Dendritic cell treated with granulocyte-macrophage colony-stimulating factor and Interleukin-4, amounts not matched to agents 40 ng/mL and 50 ng/mL, for 4 days (primary cell): Measurements from ENCODE around the gene SEMA3F.
"Not testable (repeated sequence)": the region's sequence is repeated elsewhere in the genome, so short reads cannot be mapped to it uniquely, and the experiment has no call there.

Experiments used
- H3K27ac Mint-ChIP-seq: one replicate; pipeline ENCODE4 v1.8.0; 2022; ENCODE audit warnings: mild to moderate bottlenecking, mixed read lengths
- H3K27me3 Mint-ChIP-seq: one replicate; pipeline ENCODE4 v1.8.0; 2022; ENCODE audit warnings: mild to moderate bottlenecking, mixed read lengths
- H3K36me3 Mint-ChIP-seq: one replicate; pipeline ENCODE4 v1.8.0; 2022; ENCODE audit warnings: low read depth, mixed read lengths
- H3K4me1 Mint-ChIP-seq: one replicate; pipeline ENCODE4 v1.8.0; 2022; ENCODE audit warnings: low read depth, mixed read lengths
- H3K4me3 Mint-ChIP-seq: one replicate; pipeline ENCODE4 v1.8.0; 2022; ENCODE audit warnings: mild to moderate bottlenecking, moderate library complexity, mixed read lengths
- H3K9me3 Mint-ChIP-seq: one replicate; pipeline ENCODE4 v1.8.0; 2022; ENCODE audit warnings: mixed read lengths
- intact Hi-C: fragments of 100-400 bp; cut with micrococcal nuclease; formaldehyde crosslinking; loops from one replicate; pipeline ENCODE4 v1.15.0; 2022

Gene SEMA3F

DNA sequence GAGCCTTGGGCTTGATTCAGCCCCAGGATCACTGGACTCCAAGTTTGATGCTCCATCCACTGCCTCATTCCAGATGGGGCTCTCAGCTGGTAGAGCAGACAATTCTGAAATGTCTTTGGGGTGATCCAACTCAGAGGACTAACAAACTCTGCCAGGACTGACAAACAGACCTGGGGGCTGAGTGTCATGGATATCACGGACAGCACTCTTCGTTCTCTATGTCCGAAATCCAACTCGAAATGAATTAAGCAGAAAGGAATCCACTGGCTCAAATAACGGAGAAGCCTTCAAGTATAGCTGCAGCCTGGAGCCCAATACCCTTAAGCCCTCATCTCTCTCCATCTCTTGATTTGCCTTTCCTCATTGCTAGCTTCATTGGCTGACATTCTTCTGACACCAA, 64.2 kb downstream of the SEMA3F start:
- intact Hi-C loops: no loop called here
- H3K4me3 Mint-ChIP-seq: no peak overlapping the region
- H3K9me3 Mint-ChIP-seq: no peaks in the 10 kb centered on the region
- no peak overlapping the region for H3K27ac Mint-ChIP-seq
- H3K27me3 Mint-ChIP-seq: peaks cover 13% of the 10 kb centered on the region
- H3K36me3 Mint-ChIP-seq: no peaks in the 10 kb centered on the region
- peaks cover 4% of the 10 kb centered on the region for H3K4me1 Mint-ChIP-seq

DNA sequence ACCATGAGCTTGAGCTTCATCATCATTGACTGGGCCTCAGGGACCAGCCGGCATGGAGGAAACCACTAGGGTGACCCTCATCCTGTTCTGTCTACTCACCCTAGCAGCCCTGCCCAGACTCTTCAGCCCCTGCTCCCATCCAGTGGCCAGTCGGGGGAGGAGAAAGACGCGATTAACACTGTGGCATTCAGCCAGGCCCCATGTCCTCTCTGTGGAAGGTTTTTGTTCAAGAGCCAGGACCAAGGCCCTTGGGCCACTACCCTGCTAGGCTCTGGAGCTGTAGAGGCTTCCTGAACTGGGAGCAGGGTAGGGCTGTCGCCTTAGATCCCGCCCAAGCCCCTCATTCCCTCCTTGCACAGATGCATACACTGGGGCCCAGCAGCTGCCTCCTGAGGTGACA, 65.0 kb downstream of the SEMA3F start:
- no peaks in the 10 kb centered on the region for H3K36me3 Mint-ChIP-seq
- no peak overlapping the region for H3K4me3 Mint-ChIP-seq
- intact Hi-C loops: no loop called here
- H3K4me1 Mint-ChIP-seq: peaks cover 4% of the 10 kb centered on the region
- H3K27ac Mint-ChIP-seq: no peak overlapping the region
- no peaks in the 10 kb centered on the region for H3K9me3 Mint-ChIP-seq
- peaks cover 21% of the 10 kb centered on the region for H3K27me3 Mint-ChIP-seq

DNA sequence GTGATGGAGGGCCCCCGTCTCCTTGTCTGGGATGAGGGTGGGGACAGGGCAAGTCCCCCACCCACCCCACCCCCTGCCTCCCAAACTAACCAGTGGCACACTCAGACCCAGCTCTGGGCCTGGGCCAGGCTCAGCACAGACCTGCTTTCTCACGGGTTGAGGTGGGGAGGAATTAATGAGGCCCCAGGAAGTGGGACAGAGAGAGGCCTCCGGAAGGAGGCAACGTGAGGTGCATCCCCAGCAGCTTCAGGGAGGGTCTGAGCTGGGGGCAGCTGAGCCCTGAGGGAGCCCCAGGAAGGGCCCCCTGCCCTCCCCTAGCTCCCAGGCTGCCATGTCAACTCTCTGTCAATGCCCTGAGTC, 65.9 kb downstream of the SEMA3F start:
- no peak overlapping the region for H3K4me3 Mint-ChIP-seq
- no peak overlapping the region for H3K27ac Mint-ChIP-seq
- H3K4me1 Mint-ChIP-seq: peaks cover 7% of the 10 kb centered on the region
- H3K36me3 Mint-ChIP-seq: no peaks in the 10 kb centered on the region
- no peaks in the 10 kb centered on the region for H3K9me3 Mint-ChIP-seq
- intact Hi-C loops: no loop called here
- peaks cover 27% of the 10 kb centered on the region for H3K27me3 Mint-ChIP-seq

DNA sequence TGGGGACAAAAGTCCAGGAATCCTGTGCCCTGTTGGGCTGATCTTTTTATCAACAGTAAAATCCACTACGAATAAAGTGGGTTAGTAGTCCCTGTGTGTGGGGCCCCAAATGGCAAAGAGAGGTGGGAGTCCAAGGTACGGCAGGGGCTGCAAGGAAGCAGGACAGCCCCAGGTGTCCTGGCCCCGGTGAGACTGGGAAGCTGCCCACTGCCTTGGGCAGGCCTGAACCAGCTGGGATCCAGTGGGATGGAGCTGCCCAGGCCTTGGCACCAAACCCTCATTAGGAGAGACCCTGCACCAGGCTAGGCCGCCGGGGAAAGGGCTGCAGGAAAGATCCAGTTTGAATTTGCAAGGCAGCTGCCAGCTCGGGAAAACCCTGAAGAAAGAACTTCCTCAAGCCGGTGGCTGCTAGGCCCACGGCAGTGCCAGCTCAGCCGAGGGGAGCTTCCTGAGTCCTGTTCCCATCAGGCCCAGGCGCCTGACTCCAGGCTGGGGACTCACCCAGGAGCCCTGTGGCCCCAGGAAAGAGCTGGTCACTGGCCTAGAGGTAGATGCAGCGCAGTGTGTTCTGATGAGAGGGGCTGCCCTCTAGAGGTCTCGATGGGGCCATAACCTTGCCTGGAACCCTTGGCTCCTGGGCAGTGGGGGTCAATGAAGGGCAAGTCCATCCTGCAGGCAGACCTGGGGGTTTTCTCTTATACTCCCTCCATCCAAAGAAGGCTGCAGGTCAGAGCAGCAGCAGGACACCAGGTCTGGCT, 66.5 kb downstream of the SEMA3F start:
- Mint-ChIP-seq H3K4me1 (peaks cover 12% of the 10 kb centered on the region), H3K4me3 (no peak overlapping the region), H3K36me3 (no peaks in the 10 kb centered on the region), H3K27me3 (peaks cover 29% of the 10 kb centered on the region), H3K27ac (no peak overlapping the region), H3K9me3 (no peaks in the 10 kb centered on the region)
- intact Hi-C loops: no loop called here

DNA sequence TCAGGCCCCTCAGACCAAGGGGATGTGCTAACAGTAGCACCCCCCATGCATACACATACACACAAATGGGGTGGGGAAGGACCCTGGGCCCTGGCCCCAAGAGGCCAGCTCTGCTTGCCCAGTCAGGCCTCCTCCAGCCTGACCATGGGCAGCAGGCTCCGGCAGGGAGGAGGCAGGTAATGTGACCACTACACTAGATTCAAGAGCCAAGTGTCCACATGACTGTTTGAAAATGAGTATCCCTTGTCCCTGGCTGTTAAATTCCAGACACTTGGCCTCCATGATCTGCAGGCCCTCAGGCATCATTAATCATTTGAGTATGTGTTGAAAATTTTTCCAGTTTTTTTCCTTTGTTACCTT, 67.0 kb downstream of the SEMA3F start:
- Mint-ChIP-seq H3K4me3 (no peak overlapping the region), H3K27me3 (peaks cover 26% of the 10 kb centered on the region), H3K4me1 (peaks cover 18% of the 10 kb centered on the region), H3K27ac (no peak overlapping the region), H3K9me3 (no peaks in the 10 kb centered on the region), H3K36me3 (no peaks in the 10 kb centered on the region)
- intact Hi-C loops: no loop called here

DNA sequence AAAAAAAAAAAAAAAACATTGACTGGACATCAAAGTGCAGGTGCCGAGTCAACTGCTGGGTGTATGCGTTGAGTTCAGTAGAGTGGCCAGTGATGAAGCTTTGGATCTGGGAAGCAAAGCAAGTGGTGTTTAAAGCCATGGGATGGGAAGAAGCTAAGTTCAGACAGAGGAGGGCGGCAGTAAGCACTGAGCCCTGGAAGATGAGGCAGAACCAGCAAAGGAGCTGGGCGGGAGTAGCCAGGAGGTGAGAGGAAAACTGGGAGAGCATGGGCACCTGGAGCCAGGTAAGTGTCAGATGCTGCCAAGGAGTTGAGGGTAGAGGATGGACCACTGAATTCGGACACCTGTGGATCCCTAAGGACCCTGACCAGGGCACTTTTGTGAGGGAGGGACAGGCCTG, 69.5 kb downstream of the SEMA3F start:
- H3K9me3 Mint-ChIP-seq: no peaks in the 10 kb centered on the region
- intact Hi-C loops: no loop called here
- peaks cover 43% of the 10 kb centered on the region for H3K4me1 Mint-ChIP-seq
- no peak overlapping the region for H3K27ac Mint-ChIP-seq
- H3K36me3 Mint-ChIP-seq: no peaks in the 10 kb centered on the region
- no peak overlapping the region for H3K4me3 Mint-ChIP-seq
- peaks cover 22% of the 10 kb centered on the region for H3K27me3 Mint-ChIP-seq

DNA sequence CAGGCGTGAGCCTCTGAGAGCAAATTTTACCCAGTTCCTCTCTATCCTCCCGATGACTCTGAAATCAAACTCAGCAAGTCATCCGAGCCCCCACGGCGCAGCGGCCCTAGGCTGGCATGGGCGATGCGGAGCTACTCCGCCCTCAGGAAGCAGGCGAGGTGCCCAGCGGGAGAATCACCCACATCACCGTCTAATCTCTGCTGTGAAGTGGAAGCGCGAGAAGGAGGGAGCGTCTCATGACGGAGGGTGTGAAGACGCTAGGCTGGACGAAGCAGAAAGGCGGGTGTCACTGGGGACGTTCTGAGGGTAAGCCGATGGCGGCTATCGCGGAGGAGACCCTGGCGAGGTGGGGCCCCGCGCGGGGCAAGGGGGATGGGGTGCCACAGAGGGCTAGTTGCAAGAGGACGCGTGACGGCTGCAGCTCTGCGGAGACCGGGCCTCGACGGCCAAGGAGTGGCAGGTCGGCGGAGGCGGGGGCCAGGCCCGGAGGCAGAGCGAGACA, 71.8 kb downstream of the SEMA3F start:
- peaks cover 61% of the 10 kb centered on the region for H3K4me1 Mint-ChIP-seq
- intact Hi-C loops: loop anchor here (1.0 kb wide), 4 partner anchors 19 to 106 kb away; no protein-coding TSS in a partner anchor
- no peaks in the 10 kb centered on the region for H3K9me3 Mint-ChIP-seq

DNA sequence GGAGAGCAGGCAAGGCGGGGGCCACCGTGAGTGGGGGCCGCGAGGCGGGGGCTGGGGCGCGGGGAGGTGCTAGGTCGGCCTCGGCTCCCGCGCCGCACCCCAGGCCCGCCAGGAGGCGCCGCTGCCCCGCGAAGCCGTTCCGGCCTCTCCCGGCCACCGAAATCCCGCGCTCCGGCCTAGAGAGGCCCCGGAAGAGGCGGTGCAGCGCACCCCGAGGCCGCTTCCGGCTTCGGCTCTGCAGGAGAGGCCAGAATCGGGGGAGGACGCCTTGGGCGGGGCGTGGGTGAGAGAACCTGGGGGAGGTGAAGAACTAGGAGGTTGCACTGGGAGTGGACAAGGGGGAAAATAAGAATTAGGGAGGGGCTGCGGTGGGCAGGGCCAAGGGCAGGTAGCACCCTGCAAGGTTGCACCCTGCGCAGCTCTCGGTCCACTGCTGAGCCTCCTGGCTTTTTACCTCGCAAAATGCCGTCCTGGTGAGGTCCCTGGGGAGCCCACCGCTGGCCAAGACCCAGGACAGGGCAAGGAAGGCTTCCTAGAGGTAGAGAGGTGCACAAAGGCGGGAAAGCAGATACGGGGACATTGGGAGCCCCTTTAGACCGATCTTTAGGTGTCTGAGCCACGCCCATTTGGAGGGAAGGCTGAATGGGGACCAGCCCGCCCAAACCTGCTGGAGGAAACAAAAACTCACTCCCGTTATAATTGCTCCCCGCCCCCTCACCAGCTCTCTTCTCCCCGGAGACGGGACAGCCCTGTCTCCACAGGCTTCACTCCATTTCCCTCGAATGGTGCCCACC, 72.5 kb downstream of the SEMA3F start:
- H3K4me1 Mint-ChIP-seq: peaks cover 64% of the 10 kb centered on the region
- H3K27ac Mint-ChIP-seq: peak overlapping the region; percentile 92
- no peaks in the 10 kb centered on the region for H3K9me3 Mint-ChIP-seq
- H3K27me3 Mint-ChIP-seq: peaks cover 22% of the 10 kb centered on the region
- peak overlapping the region; percentile 82 for H3K4me3 Mint-ChIP-seq
- intact Hi-C loops: loop anchor here (1.0 kb wide), 2 partner anchors 19 to 46 kb away; no protein-coding TSS in a partner anchor
- no peaks in the 10 kb centered on the region for H3K36me3 Mint-ChIP-seq

More for the DNA sequence above, 71.8 kb downstream of the SEMA3F start:
- Mint-ChIP-seq H3K27ac (peak overlapping the region; percentile 92), H3K27me3 (peaks cover 22% of the 10 kb centered on the region), H3K4me3 (peak overlapping the region; percentile 82), H3K36me3 (no peaks in the 10 kb centered on the region)

DNA sequence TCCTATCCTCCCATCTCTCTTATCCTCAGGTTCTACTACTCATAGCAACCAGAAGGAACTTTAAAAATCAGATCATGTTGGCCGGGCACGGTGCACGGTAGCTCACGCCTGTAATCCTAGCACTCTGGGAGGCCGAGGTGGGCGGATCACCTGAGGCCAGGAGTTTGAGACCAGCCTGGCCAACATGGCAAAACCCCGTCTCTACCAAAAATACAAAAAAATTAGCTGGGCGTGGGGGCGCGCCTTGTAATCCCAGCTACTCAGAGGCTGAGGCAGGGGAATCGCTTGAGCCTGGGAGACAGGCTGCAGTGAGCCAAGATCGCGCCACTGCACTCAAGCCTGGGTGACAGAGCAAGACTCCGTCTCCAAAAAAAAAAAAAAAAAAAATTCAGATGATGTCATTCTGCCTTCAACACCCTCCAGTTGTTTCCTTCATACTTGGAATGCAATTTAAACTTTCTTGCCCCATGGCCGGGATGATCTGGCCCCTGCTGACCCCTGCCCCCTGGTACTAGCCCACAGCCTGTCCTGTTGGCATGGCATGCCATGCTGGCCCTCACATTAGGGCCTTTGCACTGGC, 73.2 kb downstream of the SEMA3F start:
- Mint-ChIP-seq H3K4me3 (peak overlapping the region; percentile 82), H3K27me3 (peaks cover 22% of the 10 kb centered on the region)

DNA sequence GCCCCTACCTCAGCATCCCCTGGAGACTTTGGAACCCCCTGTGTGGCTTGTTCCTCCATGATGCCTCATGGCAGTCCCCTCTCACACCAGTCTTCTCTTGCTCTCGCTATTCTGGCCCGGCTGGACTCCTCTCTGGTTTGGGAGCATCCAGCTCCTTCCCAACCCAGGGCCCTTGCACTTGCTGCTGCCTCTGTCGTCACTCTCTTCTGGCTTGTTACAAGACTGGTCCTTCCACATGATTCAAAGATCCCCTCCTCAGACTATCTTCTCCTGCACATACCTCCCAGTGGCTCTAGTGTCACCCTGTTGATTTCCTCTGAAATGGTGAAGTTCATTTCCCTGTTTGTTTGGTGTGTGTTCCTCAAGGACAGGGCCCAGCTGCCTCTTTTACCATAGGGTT, 74.4 kb downstream of the SEMA3F start:
- Mint-ChIP-seq H3K27me3 (peaks cover 15% of the 10 kb centered on the region), H3K36me3 (no peaks in the 10 kb centered on the region), H3K9me3 (no peaks in the 10 kb centered on the region), H3K27ac (peak overlapping the region; percentile 92), H3K4me3 (no peak overlapping the region), H3K4me1 (peaks cover 82% of the 10 kb centered on the region)
- intact Hi-C loops: no loop called here

More for the DNA sequence above, 73.2 kb downstream of the SEMA3F start:
- Mint-ChIP-seq H3K4me1 (peaks cover 71% of the 10 kb centered on the region), H3K27ac (peak overlapping the region; percentile 92)
- H3K36me3 Mint-ChIP-seq, intact Hi-C loops, H3K9me3 Mint-ChIP-seq: not testable (repeated sequence)

DNA sequence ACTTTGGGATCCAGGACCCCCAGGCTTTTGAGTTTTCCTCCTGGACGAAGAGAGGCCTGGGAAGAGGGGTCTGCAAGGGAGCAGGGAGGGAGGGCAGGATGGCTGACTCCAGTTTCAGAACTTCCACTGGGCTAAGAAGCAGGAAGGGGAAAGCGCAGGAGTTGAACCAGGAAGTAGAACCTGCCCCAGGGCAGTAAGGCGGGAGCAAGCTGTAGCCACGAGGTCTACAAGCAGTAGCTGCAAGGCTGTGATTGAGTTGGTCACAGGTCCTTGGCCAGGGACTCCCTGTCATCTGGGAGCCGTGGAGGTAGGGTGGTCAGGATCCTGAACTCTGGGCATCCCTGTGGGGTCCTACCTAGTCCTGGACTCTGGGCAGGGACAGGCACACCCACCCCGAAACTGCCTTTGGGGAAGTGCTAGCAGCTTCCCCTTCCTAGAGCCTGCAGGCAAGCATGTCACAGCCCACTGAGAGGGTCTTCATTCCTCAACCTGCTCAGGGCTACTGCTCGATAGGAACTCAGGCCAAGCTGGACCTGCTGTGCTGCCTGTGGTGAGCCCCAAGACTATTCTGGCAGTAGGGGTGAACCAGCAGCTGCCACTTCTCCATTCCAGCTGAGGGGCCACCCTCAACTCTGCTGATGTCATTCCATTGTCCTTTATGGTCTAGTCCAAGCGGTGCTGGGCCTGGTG, 75.1 kb downstream of the SEMA3F start:
- Mint-ChIP-seq H3K4me3 (peak overlapping the region; percentile 52), H3K27ac (peak overlapping the region; percentile 92), H3K27me3 (peaks cover 8% of the 10 kb centered on the region), H3K36me3 (no peaks in the 10 kb centered on the region), H3K9me3 (no peaks in the 10 kb centered on the region), H3K4me1 (peaks cover 89% of the 10 kb centered on the region)
- intact Hi-C loops: no loop called here

DNA sequence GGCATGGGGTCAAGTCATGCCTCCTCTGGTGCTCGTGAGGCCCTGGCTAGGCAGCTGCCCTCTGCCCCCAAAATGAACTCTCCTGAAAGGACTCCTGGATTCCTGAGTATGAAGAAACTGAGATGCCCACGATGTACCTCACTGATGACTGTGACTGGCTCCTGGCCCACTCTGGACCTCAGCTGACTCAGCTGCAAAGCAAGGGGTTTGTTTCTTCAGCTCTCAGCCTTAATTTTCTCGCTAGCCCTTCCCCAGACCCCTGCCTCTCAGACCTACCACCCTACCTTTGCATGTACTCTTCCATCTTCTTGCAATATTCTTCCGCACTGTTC, 75.6 kb downstream of the SEMA3F start:
- Mint-ChIP-seq H3K27me3 (peaks cover 3% of the 10 kb centered on the region), H3K9me3 (no peaks in the 10 kb centered on the region), H3K36me3 (no peaks in the 10 kb centered on the region), H3K27ac (peak overlapping the region; percentile 92), H3K4me1 (peaks cover 94% of the 10 kb centered on the region), H3K4me3 (peak overlapping the region; percentile 52)
- intact Hi-C loops: no loop called here

DNA sequence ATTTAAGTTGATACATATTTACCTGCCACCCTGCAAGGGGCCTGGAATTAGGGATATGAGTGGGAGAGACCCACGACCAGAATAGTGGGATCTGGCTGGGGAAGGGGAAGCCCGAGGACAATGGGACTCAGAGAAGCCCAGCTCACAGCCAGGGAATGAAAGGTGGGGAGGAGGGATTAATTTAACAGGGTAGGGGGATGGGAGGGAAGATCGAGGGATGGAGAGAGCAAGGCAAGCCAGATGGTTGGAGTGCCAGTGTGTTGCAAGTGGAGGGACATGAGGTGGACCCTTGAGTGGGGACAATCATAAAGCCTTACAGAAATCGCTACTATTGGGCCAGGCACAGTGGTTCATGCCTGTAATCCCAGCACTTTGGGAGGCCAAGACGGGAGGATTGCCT, 76.5 kb downstream of the SEMA3F start:
- Mint-ChIP-seq H3K36me3 (peaks cover 6% of the 10 kb centered on the region), H3K4me3 (no peak overlapping the region), H3K9me3 (no peaks in the 10 kb centered on the region), H3K27me3 (no peaks in the 10 kb centered on the region), H3K4me1 (peaks cover 88% of the 10 kb centered on the region), H3K27ac (peak overlapping the region; percentile 92)
- intact Hi-C loops: no loop called here

DNA sequence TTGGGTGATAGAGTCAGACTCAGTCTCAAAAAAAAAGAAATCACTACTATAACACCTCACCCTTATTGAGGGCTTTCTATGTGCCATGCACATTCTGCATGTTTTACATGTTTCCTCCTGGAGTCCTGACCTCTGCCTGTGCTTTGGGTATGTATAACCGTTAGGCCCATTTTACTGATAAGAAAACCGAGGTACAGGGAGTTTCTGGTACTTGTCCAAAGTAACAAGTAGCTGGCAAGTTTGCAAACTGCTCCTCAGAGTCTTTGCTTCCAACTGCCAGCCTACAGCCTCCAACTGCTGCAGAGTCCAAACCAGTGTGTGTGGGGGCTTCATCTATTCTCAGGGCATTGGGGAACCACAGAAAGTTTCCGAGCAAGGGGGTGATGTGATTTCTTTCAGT, 77.2 kb downstream of the SEMA3F start:
- peaks cover 13% of the 10 kb centered on the region for H3K36me3 Mint-ChIP-seq
- no peaks in the 10 kb centered on the region for H3K9me3 Mint-ChIP-seq
- H3K4me3 Mint-ChIP-seq: no peak overlapping the region
- intact Hi-C loops: no loop called here
- H3K27me3 Mint-ChIP-seq: no peaks in the 10 kb centered on the region
- peaks cover 81% of the 10 kb centered on the region for H3K4me1 Mint-ChIP-seq
- peak overlapping the region; percentile 97 for H3K27ac Mint-ChIP-seq
